SK-N-SH (cell line): Measurements from ENCODE around the gene PIK3R3.

Source experiments
- CTCF ChIP-seq: fragments of 200-600 bp; sonication (generic); IDR thresholded peaks from 2 replicates; pipeline ENCODE4 v1.6.1; 2017; ENCODE audit warnings: antibody characterized with exemption, mild to moderate bottlenecking, moderate library complexity
- EP300 ChIP-seq, 2 experiments: IDR thresholded peaks; 2 replicates each; pipeline versions ENCODE4 v1.4.0 to v1.6.1; 2012; ENCODE audit warnings: borderline replicate concordance in 1 of 2, low read depth in 1 of 2, low read length in 1 of 2
- FOXM1 ChIP-seq: IDR thresholded peaks from 2 replicates; pipeline ENCODE4 v1.4.0; 2012; ENCODE audit warnings: low read depth, mild to moderate bottlenecking
- GABPA ChIP-seq: IDR thresholded peaks from 2 replicates; pipeline ENCODE4 v1.4.0; 2012; ENCODE audit warnings: low read depth, mild to moderate bottlenecking
- GATA2 ChIP-seq: sonication (generic); formaldehyde crosslinking; IDR thresholded peaks from 2 replicates; pipeline ENCODE4 v1.5.0; 2020; ENCODE audit warnings: mild to moderate bottlenecking, missing genetic modification reagents
- NRF1 ChIP-seq: IDR thresholded peaks from 2 replicates; pipeline ENCODE4 v1.6.1; 2012; ENCODE audit warnings: low read depth, mild to moderate bottlenecking, low read length
- POLR2AphosphoS5 ChIP-seq: IDR thresholded peaks from 2 replicates; pipeline ENCODE4 v1.6.1; 2012; ENCODE audit warnings: low read depth, low read length
- SIN3A ChIP-seq: IDR thresholded peaks from 2 replicates; pipeline ENCODE4 v1.6.1; 2012; ENCODE audit warnings: low read depth, mild to moderate bottlenecking, low read length, moderate library complexity, borderline replicate concordance
- SMC3 ChIP-seq: IDR thresholded peaks from 2 replicates; pipeline ENCODE4 v1.6.1; 2012; ENCODE audit warnings: low read depth, low read length, improper control_type of control experiment
- TAF1 ChIP-seq: IDR thresholded peaks from 2 replicates; pipeline ENCODE4 v1.6.1; 2012; ENCODE audit warnings: low read depth, mild to moderate bottlenecking, low read length, moderate library complexity, borderline replicate concordance
- TCF12 ChIP-seq: IDR thresholded peaks from 2 replicates; pipeline ENCODE4 v1.4.0; 2012
- USF1 ChIP-seq: IDR thresholded peaks from 2 replicates; pipeline ENCODE4 v1.4.0; 2012; ENCODE audit warnings: low read depth, borderline replicate concordance

GRCh38 chr1:46056325-46056724 is 76.1 kb downstream of the PIK3R3 start:
- TF ChIP-seq CTCF (no peak), TAF1 (no peak), NRF1 (no peak), SIN3A (no peak), FOXM1 (no peak), EP300 (IDR thresholded peaks at IDR 0.05; ENCODE audit: borderline replicate concordance in 1 of 2, low read depth in 1 of 2, low read length in 1 of 2) (no peak), TCF12 (no peak), USF1 (no peak), GATA2 (CRISPR knock-in tag) (no peak), GABPA (no peak), SMC3 (no peak), POLR2AphosphoS5 (no peak)
